ENCODE measurements around the gene VPS18.

The VPS18 gene

GRCh38 chr15:40871749-40872617 is 22.3 kb upstream of the VPS18 start:
- no peak for DNase-seq

- DNase-seq, result no peak
Measured at GRCh38 chr15:40872791-40873693, 21.2 kb upstream of the VPS18 start.

GRCh38 chr15:40873694-40874561 is 20.3 kb upstream of the VPS18 start, which contains the start of gene RHOV:
Gene RHOV, minus strand, starts transcription at chr15:40874234. Its CDS starts 95 bp downstream, at chr15:40874139.
- peak; percentile 41 for DNase-seq

GRCh38 chr15:40875991-40876730 is 18.1 kb upstream of the VPS18 start:
- no peak for DNase-seq

GRCh38 chr15:40877694-40878093 is 16.6 kb upstream of the VPS18 start:
- DNase-seq, result no peak

GRCh38 chr15:40878785-40879184 is 15.5 kb upstream of the VPS18 start:
- DNase-seq, result peak; percentile 59

GRCh38 chr15:40879609-40880008 is 14.6 kb upstream of the VPS18 start:
- DNase-seq, result no peak

GRCh38 chr15:40881351-40881750 is 12.9 kb upstream of the VPS18 start:
- no peak for DNase-seq

GRCh38 chr15:40886586-40886985 is 7.7 kb upstream of the VPS18 start:
- DNase-seq, result no peak

GRCh38 chr15:40889112-40889511 is 5.1 kb upstream of the VPS18 start:
- no peak for DNase-seq

GRCh38 chr15:40891138-40891537 is 3.1 kb upstream of the VPS18 start:
- no peak for DNase-seq

- peak; percentile 39 for DNase-seq
Measured at GRCh38 chr15:40891810-40892446, 2.3 kb upstream of the VPS18 start.

GRCh38 chr15:40892447-40893012 is 1.7 kb upstream of the VPS18 start:
- no peak for DNase-seq

- no peak for DNase-seq
Measured at GRCh38 chr15:40893019-40893670, 1.1 kb upstream of the VPS18 start.

GRCh38 chr15:40894681-40895448 is 615 bp downstream of the VPS18 start:
- peak; percentile 69 for DNase-seq

GRCh38 chr15:40899536-40900207 is 5.4 kb downstream of the VPS18 start:
- no peak for DNase-seq

GRCh38 chr15:40900256-40901052 is 6.2 kb downstream of the VPS18 start:
- DNase-seq, result no peak

GRCh38 chr15:40901053-40901443 is 6.8 kb downstream of the VPS18 start:
- DNase-seq, result no peak
